GM08714 (cell line): ENCODE data around the gene SYDE1.

Experiments
- H3K4me3 ChIP-seq: fragments of 200-500 bp; sonication (Bioruptor generic); 2 replicates; pipeline ENCODE4 v1.5.1; 2014; ENCODE audit warnings: mild to moderate bottlenecking, low read length, inconsistent platforms
- ZNF274 ChIP-seq: IDR thresholded peaks from 2 replicates; pipeline ENCODE4 v1.6.1; 2012; ENCODE audit warnings: mild to moderate bottlenecking, low read depth, low read length

SYDE1 gene

DNA sequence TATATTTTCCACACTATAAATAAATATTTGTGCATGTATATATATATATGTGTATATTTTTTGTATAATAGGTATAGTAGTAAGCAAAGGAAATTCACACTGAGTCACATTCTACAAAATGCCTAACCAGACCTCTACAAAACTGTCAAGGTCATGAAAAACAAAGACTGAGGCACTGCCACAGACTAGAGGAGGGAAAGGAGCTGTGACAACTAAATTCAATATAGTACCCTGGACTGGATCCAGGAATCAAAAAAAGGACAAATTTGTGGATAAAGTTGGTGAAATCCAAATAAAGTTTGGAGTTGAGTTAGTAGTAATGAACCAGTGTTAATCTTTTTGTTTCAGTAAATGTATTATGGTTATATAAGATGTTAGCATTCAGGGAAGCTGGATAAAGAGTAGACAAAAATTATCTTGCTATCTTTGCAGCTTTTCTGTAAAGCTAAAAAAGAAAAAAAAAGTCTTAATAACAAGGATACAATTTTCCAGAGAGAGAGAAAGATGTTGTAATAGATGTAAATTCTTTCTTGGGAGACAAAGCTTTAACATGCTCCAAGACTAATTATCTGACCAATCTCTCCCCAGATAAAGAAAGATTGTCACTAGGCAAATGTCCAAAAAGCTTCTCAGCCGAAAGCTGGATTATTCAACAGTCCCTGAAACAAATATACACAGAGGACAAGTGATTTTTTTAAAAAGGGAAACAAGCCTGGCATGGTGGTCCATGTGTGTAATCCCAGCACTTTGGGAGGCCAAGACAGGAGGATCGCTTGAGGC lies 19.1 kb downstream of the SYDE1 start:
- TF ChIP-seq ZNF274: no peak

GRCh38 chr19:15128162-15128770 lies 21.1 kb downstream of the SYDE1 start:
- H3K4me3 ChIP-seq: no peak overlapping the region
- no peak for TF ChIP-seq ZNF274

More for the DNA sequence above, 19.1 kb downstream of the SYDE1 start:
- no peak overlapping the region; the same call in 1 of the 2 replicates for H3K4me3 ChIP-seq

DNA sequence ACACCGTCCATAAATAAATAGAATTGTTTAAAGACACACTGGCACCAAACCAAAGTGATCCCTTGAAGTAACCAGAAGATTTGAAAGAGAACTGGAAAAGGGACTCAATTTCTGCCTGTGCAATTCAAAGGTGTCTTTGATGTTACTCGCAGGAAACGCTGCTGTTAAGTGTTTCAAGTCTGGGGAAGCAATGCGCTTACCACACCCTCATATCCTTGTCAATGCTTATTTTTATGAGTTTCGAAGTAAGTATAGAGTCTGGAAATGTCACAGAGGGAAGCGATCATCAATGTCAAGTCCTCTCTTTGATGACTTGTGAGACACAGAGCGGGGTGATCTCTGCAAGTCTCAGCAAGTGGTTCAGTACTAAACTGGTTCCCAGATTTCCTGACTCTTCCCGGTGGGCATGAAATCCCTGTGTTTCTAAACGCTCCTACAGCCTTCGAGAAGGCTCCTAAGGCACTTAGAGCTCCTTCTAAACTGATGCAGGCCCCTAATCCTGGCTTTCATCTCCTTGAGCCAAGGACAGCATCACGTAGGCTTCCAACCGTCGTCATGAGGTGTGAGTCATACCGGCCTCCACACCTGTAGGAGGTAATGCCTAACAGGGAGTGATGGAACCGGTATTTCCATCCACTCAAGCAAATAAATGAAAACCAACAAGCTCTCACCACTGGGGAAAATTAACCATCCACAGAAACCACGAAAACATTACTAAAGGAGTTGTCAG lies 22.8 kb downstream of the SYDE1 start:
- TF ChIP-seq ZNF274: no peak
- H3K4me3 ChIP-seq: no peak overlapping the region

DNA sequence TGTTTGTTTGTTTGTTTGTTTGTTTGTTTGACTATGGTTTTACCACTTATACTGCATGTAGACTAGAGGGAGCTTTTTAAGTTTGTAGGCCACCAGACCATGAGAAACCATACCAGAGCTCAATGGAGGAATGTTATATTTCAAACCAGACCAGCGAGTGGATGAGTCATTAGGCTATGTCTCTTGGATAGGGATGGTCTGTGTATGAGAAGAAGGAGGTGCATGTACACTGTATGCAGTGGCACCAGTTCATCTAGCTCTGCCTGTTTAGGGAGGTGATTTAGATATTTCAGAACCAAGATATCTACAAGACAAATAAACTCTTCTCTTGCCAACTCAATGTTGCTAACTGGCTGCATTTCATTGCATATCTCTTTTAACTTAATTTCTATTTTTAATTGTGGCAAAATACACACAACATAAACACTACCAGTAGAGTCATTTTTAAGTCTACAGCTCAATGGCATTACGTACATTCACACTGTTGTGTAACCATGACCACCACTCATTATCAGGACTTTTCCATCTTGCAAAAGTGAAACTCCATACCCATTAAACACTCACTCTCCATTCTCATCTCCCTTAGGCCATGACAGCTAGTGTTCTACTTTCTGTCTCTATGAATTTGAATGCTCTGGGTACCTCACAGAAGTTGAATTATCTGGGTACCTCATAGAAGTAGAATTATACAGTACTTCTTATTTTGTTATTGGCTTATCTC lies 29.2 kb downstream of the SYDE1 start:
- no peak for TF ChIP-seq ZNF274
- H3K4me3 ChIP-seq: no peak overlapping the region

- no peak for TF ChIP-seq ZNF274
- H3K4me3 ChIP-seq: no peak overlapping the region
Measured at GRCh38 chr19:15137777-15138176, 30.6 kb downstream of the SYDE1 start.

- no peak for TF ChIP-seq ZNF274
- H3K4me3 ChIP-seq: no peak overlapping the region
Measured at GRCh38 chr19:15138427-15138826, 31.2 kb downstream of the SYDE1 start.

- no peak overlapping the region for H3K4me3 ChIP-seq
- TF ChIP-seq ZNF274: no peak
Measured at GRCh38 chr19:15141143-15141542, 33.9 kb downstream of the SYDE1 start.

GRCh38 chr19:15142313-15142712 lies 35.1 kb downstream of the SYDE1 start:
- TF ChIP-seq ZNF274: no peak
- H3K4me3 ChIP-seq: no peak overlapping the region

GRCh38 chr19:15144046-15144646 lies 36.9 kb downstream of the SYDE1 start:
- H3K4me3 ChIP-seq: no peak overlapping the region
- TF ChIP-seq ZNF274: no peak

DNA sequence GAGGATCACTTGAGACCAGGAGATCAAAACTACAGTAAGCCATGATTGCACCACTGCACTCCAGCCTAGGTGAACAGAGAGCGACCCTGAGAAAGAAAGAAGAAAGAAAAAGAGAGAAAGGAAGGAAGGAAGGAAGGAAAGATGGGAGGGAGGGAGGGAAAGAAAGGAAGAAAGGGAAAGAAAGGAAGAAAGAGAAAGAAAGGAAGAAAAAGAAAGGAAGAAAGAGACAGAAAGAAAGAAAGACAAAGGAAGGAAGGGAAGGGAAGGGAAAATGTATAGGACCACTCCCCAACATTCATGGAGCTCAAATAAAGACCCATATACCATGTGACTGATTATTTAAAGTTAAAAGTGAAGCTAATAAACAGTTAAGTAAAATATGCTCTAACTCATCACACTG lies 39.9 kb downstream of the SYDE1 start:
- no peak overlapping the region for H3K4me3 ChIP-seq
- no peak for TF ChIP-seq ZNF274

DNA sequence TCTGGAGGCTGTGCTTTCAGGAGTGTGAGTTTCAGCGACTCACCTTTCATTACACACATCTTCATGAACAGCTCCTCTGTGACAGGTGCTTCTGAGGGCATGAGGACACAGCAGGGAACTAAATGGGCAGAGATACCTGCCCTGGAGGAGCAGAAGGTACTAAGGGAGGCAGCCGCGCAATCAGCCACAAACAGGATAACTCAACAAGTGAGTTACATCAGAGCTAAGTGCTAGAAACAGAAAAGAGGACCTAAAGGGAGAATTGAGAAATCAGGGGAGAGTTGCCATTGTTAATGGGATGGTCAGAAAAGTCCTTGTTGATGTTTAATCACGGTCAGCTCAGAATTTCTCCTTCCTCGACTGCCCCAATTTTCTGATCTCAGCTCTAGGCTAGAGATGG lies 42.5 kb downstream of the SYDE1 start:
- no peak for TF ChIP-seq ZNF274
- no peak overlapping the region for H3K4me3 ChIP-seq

DNA sequence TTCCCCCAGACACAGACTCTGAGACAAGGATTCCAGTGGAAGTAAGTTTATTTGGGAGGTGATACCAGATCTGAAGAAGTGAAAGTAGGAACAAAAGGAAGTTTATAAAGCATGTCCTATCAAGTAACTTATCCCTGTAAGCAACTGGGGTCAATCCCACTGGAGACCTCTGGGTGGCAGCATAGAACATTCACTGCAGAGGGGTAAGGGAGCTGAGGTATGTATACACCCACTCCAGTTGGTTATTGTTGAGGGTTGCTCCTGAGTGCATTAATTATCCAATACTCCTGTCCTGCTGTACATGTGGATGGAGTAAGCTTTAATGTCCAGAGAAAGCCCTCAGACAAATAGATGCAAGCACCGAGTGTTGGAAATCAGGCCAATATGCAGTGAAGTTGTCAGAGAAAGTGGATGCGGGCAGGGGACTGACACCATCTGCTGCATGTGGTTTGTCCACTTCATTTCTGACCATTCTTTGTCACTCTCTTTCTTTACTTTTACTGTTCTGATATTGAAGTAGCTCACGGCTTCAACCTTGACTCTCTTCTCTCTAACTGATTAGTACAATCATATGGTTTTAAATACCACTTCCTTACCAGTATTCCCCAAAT lies 46.9 kb downstream of the SYDE1 start:
- TF ChIP-seq ZNF274: no peak
- no peak overlapping the region for H3K4me3 ChIP-seq

DNA sequence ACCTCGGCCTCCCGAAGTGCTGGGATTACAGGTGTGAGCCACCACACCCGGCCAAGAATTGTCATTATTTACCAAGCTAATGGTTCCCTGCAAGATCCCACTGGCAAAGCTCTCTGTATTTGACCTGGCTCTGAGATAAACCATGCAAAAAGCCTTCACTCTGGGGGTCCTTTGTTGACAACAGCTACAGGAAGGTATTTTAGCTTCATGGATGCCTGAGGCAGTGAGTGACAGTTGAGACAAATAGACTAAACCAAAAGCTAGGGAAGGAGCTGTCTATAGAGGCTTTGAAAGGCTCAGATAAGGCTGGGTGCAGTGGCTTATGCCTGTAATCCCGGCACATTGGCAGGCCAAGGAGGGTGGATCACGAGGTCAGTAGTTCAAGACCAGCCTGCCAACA lies 48.1 kb downstream of the SYDE1 start:
- TF ChIP-seq ZNF274: no peak
- H3K4me3 ChIP-seq: no peak overlapping the region
